Measurements from ENCODE around the gene DDX41. TPM values are rescaled to one million over a fixed set of nuclear protein-coding genes. Genes with fewer than 3 reads are reported as not detected.
"Not testable (repeated sequence)": the region's sequence is repeated elsewhere in the genome, so short reads cannot be mapped to it uniquely, and the experiment has no call there.

DDX41 gene
- total and polyA plus RNA-seq, 5 donors = 30.5 to 43.5 (median 39.2) TPM

DNA sequence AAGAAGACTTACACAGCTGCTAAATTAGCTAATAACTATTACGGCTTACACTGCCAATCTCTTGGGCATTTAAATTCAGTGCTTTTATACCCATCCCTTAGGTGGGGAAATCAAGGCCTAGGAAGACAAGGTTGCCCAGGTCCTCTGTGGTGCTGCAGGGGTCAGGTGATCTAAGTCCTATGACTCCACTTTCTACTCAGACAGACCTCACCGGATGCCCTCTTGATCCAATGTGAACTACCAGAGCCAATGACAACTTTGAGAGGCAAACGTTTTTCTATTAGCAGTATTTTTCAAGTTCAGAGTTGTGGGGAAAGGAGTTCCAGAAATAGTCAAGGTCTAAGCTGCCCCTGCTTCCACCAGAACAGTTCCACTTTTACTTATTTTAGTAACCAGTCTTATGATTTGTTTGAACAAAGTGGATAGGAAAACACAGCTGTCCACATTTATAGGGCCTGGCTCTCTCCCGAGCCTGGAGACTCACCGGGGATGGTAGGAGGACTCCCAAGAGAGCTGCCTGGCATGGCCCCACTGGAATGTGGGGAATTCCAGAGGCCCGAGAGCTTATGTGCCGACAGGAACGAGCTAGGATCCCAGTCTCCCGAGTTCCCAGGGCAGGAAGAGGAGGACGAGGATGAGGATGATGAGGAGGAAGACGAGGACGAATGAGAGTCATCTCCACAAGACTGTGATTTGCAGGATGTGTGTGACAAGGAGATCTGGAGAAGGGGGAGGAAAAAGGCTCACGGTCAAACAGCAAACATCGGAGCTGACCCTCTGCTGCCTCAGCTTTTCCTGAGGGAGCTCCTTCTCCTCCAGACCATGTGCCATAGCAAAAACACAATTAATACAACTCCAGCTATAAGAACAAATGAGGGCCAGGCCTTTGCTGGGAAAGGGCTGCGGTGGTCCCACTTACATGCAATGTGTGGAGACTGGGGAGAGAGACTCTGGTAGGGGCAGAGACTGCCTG, 20.9 kb upstream of the DDX41 start:
- DNase-seq (peak; percentile 55 to 77 (median 70)), ATAC-seq (peak; percentile 48 to 77)
- Histone ChIP-seq H3K4me1 (ENCODE audit: control insufficient read depth, insufficient read depth, low read length) (peaks cover 26% of the 10 kb centered on the region), H3K27me3 (ENCODE audit: control insufficient read depth, insufficient read depth) (no peaks in the 10 kb centered on the region), H3K4me3 (ENCODE audit: low read length) (no peak overlapping the region), H3K27ac (ENCODE audit: low read length) (peak overlapping the region; percentile 63), H3K9me3 (ENCODE audit: control insufficient read depth, low read length) (no peaks in the 10 kb centered on the region)
- intact Hi-C loops (cut with DNase I) = no loop called here
- 24% methylated on average over 15 of the region's 15 CpGs for WGBS

DNA sequence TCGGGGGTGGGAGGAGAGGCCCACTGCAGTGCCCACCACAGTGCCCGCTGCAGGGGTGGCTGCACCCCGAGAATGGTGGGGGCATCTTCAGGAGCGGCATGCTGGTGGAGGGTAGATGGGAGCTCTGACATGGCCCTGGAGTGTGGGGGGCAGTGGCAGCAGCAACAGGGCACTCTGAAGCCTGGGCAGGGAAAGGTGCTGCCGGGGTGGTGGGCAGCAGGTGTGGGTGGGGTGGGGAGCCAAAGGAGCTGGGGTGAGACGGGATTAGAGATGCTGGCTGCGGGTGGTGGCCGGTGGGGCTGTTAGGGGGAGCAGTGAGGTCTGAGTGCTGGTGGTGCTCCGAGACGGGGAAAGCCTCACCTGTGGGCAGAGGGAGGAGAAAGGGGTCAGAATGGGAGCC, 19.6 kb upstream of the DDX41 start:
- WGBS = 94% methylated on average over 10 of the region's 10 CpGs
- intact Hi-C loops (cut with DNase I) = no loop called here
- DNase-seq = no peak
- Histone ChIP-seq H3K27ac (ENCODE audit: low read length) (no peak overlapping the region), H3K27me3 (ENCODE audit: control insufficient read depth, insufficient read depth) (no peaks in the 10 kb centered on the region), H3K4me1 (ENCODE audit: control insufficient read depth, insufficient read depth, low read length) (peaks cover 26% of the 10 kb centered on the region), H3K4me3 (ENCODE audit: low read length) (no peak overlapping the region), H3K9me3 (ENCODE audit: control insufficient read depth, low read length) (no peaks in the 10 kb centered on the region)
- ATAC-seq = no peak

DNA sequence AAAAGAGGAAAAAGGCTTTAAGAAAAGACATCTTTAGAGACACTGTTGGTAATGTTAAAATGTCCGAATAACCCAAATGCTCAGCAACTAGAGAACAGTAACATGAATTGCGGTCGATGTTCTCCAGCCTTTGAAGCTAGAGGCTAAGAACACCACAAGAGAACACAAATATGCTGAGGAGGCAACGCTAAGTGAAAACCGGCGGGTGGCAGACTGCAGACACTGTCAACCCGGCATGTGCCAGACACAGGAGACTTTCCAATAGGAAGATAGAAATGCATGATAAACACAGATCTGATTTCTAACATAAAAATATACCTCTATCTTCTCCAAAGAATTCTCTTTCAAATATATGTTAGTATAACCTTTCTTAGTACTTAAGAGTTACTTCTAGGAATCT, 18.4 kb upstream of the DDX41 start:
- WGBS = 92% methylated on average over 7 of the region's 7 CpGs

DNA sequence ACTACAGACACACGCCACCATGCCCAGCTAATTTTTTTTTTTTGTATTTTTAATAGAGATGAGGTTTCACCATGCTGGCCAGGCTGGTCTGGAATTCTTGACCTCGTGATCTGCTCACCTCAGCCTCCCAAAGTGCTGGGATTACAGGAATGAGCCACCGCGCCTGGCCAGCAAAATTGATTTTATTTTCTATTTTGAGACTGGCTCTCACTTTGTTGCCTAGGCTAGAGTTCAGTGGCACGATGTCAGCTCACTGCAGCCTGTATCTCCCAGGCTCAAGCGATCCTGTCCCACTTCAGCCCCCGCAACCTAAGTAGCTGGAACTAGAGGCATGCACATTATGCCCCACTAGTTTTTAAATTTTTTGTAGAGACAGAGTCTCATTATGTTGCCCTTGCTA, 17.7 kb upstream of the DDX41 start:
- DNase-seq; H3K27ac ChIP-seq (ENCODE audit: low read length); H3K27me3 ChIP-seq (ENCODE audit: control insufficient read depth, insufficient read depth); intact Hi-C loops (cut with DNase I); H3K4me3 ChIP-seq (ENCODE audit: low read length); ATAC-seq; H3K9me3 ChIP-seq (ENCODE audit: control insufficient read depth, low read length): not testable (repeated sequence)
- H3K4me1 ChIP-seq (ENCODE audit: control insufficient read depth, insufficient read depth, low read length) = peaks cover 21% of the 10 kb centered on the region
- 94% methylated on average over 7 of the region's 7 CpGs for WGBS

More for the DNA sequence above, 18.4 kb upstream of the DDX41 start:
- H3K9me3 ChIP-seq (ENCODE audit: control insufficient read depth, low read length) = no peaks in the 10 kb centered on the region
- intact Hi-C loops (cut with DNase I) = no loop called here
- no peaks in the 10 kb centered on the region for H3K27me3 ChIP-seq (ENCODE audit: control insufficient read depth, insufficient read depth)
- H3K27ac ChIP-seq (ENCODE audit: low read length) = no peak overlapping the region
- ATAC-seq (no peak), DNase-seq (no peak)
- H3K4me3 ChIP-seq (ENCODE audit: low read length) = no peak overlapping the region
- peaks cover 26% of the 10 kb centered on the region for H3K4me1 ChIP-seq (ENCODE audit: control insufficient read depth, insufficient read depth, low read length)

DNA sequence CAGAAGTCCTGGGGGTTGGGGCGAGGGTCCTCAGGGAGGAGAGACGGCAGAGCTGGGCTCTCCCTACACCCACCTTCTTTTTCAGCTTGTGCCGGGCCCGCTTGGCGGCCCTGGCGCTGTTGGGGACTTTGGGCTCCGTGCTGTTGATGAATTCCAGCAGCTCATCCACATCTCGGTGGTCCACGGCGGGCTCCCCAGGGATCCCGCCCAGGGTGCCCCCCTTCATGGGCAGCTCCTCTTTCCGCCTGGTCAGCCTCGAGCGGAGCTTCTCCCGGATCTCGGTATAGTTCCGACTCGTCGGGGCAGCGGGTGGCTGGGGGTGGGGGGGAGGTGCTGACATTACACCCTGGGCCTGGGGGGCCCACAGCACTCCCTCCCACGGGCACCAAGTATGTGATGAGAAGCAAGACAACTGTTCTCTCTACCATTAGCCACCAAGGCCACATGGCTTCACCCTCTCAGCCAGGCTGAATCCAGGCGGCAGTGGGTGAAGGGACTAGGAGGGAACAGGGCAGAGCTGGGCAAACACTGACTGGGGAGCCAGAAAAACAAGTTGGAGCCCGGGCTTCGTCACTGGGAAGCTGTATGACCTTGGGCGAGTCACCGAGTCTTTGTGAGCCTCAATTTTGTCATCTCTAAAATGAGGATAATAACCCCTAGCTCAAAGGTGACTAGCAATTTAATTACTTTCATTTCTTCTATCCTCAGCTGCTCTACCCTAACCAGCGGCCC, 14.6 kb upstream of the DDX41 start:
- ATAC-seq (no peak), DNase-seq (no peak)
- H3K4me3 ChIP-seq (ENCODE audit: low read length) = no peak overlapping the region
- no peaks in the 10 kb centered on the region for H3K27me3 ChIP-seq (ENCODE audit: control insufficient read depth, insufficient read depth)
- 89% methylated on average over 27 of the region's 27 CpGs for WGBS
- no peaks in the 10 kb centered on the region for H3K9me3 ChIP-seq (ENCODE audit: control insufficient read depth, low read length)
- no peaks in the 10 kb centered on the region for H3K4me1 ChIP-seq (ENCODE audit: control insufficient read depth, insufficient read depth, low read length)
- intact Hi-C loops (cut with DNase I) = no loop called here
- H3K27ac ChIP-seq (ENCODE audit: low read length) = no peak overlapping the region

DNA sequence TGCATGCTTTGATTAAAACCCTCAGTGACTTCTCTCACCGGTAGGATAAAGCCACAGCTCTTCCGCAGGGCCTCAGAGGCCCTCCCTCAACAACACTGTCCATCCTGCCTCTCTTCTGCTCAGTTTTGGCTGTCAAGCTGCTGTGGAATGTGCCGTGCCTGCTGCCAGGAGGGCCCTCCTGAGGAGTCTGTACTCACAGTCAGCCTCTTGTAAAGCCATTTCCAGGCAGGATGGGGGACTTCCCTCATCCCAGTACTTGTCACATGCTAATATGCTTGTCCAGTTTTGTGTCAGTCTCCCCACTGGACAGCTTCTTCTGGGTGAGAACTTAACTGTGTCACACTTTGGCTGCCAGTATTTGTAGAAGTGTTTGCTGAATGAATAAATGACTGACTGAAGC, 13.9 kb upstream of the DDX41 start:
- H3K4me1 ChIP-seq (ENCODE audit: control insufficient read depth, insufficient read depth, low read length) = no peaks in the 10 kb centered on the region
- peak; percentile 43 to 47 for ATAC-seq
- DNase-seq = no peak
- no peak overlapping the region for H3K27ac ChIP-seq (ENCODE audit: low read length)
- no peaks in the 10 kb centered on the region for H3K27me3 ChIP-seq (ENCODE audit: control insufficient read depth, insufficient read depth)
- intact Hi-C loops (cut with DNase I) = no loop called here
- WGBS = 41% methylated on average over 3 of the region's 3 CpGs
- no peak overlapping the region for H3K4me3 ChIP-seq (ENCODE audit: low read length)
- H3K9me3 ChIP-seq (ENCODE audit: control insufficient read depth, low read length) = no peaks in the 10 kb centered on the region

DNA sequence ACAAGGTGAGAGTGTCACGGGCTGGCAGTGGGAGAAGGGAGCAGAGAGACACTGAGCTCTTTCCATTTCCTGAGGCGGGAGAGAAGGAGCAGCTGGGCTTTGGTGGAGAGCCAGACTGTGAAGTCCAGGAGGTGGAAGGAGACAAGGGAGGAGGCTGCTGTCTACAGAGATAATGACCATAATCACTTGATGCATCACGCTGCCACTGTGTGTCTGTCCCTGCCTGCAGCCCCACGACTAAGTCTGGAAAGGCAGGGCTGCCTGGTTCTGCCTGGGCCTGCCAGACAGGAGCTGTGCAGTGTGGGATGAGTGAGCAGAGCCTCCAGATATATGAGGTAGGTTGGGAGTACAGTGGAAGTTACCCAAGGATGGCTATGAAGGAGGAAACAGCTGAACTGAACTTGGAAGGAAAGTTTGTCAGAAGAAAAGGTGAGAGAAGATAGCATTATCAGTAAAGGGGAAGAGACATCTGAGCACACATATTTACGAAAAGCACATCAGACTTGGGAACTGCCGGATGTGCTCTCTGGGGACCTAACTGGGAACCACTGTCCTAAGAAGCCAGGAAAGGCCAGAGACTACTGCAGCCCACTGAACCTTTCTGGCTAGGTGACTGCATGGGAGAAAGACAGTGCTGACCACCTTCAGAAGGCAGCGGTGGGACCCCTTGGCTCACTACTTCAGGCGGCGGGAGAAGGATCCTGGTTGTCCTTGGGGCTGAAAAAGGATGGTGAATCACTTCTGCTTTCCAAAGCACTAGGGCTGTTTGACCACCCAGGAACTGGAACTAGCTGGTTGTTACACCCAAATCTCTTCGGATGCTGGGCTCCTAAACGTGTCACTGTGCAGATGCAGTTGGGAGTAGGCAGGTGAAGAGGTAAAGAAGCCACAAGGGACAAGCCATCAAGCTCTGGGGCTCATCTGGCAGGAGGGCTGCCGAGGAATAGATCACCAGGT, 12.8 kb upstream of the DDX41 start:
- no peaks in the 10 kb centered on the region for H3K27me3 ChIP-seq (ENCODE audit: control insufficient read depth, insufficient read depth)
- H3K4me3 ChIP-seq (ENCODE audit: low read length) = no peak overlapping the region
- no peaks in the 10 kb centered on the region for H3K4me1 ChIP-seq (ENCODE audit: control insufficient read depth, insufficient read depth, low read length)
- intact Hi-C loops (cut with DNase I) = no loop called here
- DNase-seq (no peak), ATAC-seq (no peak)
- no peak overlapping the region for H3K27ac ChIP-seq (ENCODE audit: low read length)
- no peaks in the 10 kb centered on the region for H3K9me3 ChIP-seq (ENCODE audit: control insufficient read depth, low read length)
- 73% methylated on average over 12 of the region's 12 CpGs for WGBS

DNA sequence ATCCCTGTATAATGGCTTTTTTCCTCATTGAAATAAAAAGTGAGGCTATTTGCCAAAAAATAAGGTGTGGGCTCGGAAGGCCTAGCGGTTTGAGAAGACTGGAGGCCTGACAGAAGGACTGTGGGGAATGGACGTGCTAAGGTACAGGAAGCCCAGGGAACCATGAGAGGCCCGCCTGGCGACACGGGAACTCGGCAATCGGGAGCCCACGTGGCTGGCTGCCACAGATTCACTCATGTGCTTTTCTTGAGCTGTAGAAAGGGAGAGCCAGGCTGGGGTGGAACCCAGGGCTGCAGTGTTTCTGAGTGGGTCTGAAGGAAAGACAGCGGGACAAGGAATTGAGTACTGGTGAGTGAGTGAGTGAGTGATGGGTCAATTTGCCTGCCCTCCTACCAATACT, 11.9 kb upstream of the DDX41 start:
- intact Hi-C loops (cut with DNase I) = no loop called here
- no peak for ATAC-seq
- no peak for DNase-seq
- Histone ChIP-seq H3K4me1 (ENCODE audit: control insufficient read depth, insufficient read depth, low read length) (no peaks in the 10 kb centered on the region), H3K9me3 (ENCODE audit: control insufficient read depth, low read length) (no peaks in the 10 kb centered on the region), H3K27me3 (ENCODE audit: control insufficient read depth, insufficient read depth) (no peaks in the 10 kb centered on the region), H3K4me3 (ENCODE audit: low read length) (no peak overlapping the region), H3K27ac (ENCODE audit: low read length) (no peak overlapping the region)
- WGBS = 84% methylated on average over 10 of the region's 10 CpGs

DNA sequence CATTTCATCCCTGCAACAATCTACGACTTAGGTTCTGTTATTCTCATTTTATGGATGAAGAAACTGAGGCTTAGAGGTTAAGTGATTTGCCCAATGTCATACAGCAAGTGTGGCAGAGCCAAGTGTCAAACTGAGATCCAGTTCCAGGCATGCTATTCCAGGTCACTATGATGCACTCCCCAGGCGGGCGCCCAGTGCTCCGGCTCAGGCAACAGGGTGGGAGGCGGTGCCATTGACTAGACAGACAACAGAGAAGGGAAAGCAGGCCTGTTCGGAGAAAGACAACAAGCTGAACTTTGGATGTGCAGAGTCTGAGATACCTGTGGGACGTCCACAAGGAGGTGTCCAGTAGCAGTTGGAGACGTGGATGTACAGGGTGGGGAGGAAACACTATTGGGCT, 10.8 kb upstream of the DDX41 start:
- no peaks in the 10 kb centered on the region for H3K27me3 ChIP-seq (ENCODE audit: control insufficient read depth, insufficient read depth)
- H3K4me3 ChIP-seq (ENCODE audit: low read length) = no peak overlapping the region
- H3K27ac ChIP-seq (ENCODE audit: low read length) = no peak overlapping the region
- no peaks in the 10 kb centered on the region for H3K9me3 ChIP-seq (ENCODE audit: control insufficient read depth, low read length)
- no peak for ATAC-seq
- H3K4me1 ChIP-seq (ENCODE audit: control insufficient read depth, insufficient read depth, low read length) = no peaks in the 10 kb centered on the region
- intact Hi-C loops (cut with DNase I) = no loop called here
- 93% methylated on average over 8 of the region's 8 CpGs for WGBS
- no peak for DNase-seq

DNA sequence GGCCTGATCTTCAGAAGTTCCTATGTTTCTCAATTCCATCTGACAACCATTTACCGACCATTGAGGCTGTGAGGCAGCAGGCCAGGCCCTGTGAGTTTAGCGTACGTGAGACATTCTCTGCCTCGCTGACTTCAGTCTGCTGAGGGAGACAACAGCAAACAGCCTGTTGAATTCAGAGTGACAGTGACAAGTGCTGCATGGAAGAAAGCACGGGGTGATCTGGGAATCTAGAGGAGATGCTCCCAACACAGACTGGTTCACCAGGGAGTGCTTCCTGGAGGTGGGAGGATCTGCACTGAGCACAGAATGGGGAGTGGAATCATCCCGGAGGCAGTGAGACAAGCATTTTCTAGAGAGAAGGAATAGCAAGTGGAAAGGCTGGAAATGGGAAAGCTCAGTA, 10.0 kb upstream of the DDX41 start:
- Histone ChIP-seq H3K27ac (ENCODE audit: low read length) (no peak overlapping the region), H3K9me3 (ENCODE audit: control insufficient read depth, low read length) (no peaks in the 10 kb centered on the region), H3K27me3 (ENCODE audit: control insufficient read depth, insufficient read depth) (no peaks in the 10 kb centered on the region), H3K4me3 (ENCODE audit: low read length) (no peak overlapping the region), H3K4me1 (ENCODE audit: control insufficient read depth, insufficient read depth, low read length) (no peaks in the 10 kb centered on the region)
- DNase-seq (no peak), ATAC-seq (no peak)
- intact Hi-C loops (cut with DNase I) = no loop called here
- 90% methylated on average over 6 of the region's 6 CpGs for WGBS

Data from right cardiac atrium (tissue), 5 donors.